ENCODE data around the gene SCTR.

GRCh38 chr2:119487434-119488244 is 36.6 kb downstream of the SCTR start:
- TF ChIP-seq CTCF (conservative IDR thresholded peaks at IDR 0.05) (no peak), EZH2 (IDR thresholded peaks at IDR 0.05; ENCODE audit: low read depth) (no peak)

All from PC-9 (cell line).